Keratinocyte (primary cell): Measurements from ENCODE around the gene SMIM26.

Experiments used
- CTCF ChIP-seq, 3 experiments: IDR thresholded peaks in 1 of 3; conservative IDR thresholded peaks in 1 of 3; optimal IDR thresholded peaks in 1 of 3; 2 replicates in 2 of 3; 3 replicates in 1 of 3; pipeline versions ENCODE3 to v1.5.1; 2011; ENCODE audit warnings: low read length in 3 of 3, mild to moderate bottlenecking in 3 of 3, moderate library complexity in 2 of 3, control low read depth in 1 of 3, inconsistent platforms in 1 of 3; ENCODE audit not compliant: insufficient read depth in 2 of 3; ENCODE audit errors: extremely low read depth in 1 of 3
- EZH2 ChIP-seq: IDR thresholded peaks from one replicate; pipeline ENCODE4 v1.6.1; 2012; ENCODE audit warnings: inconsistent platforms, mild to moderate bottlenecking, low read length, moderate library complexity

- TF ChIP-seq CTCF (optimal IDR thresholded peaks at IDR 0.05 in 1 of 3, IDR thresholded peaks at IDR 0.05 in 1 of 3, conservative IDR thresholded peaks at IDR 0.05 in 1 of 3; ENCODE audit: extremely low read depth in 1 of 3, insufficient read depth in 2 of 3, low read length in 3 of 3), result no peak
- no peak for TF ChIP-seq EZH2
These were observed 11.3 kb downstream of the SMIM26 start for GRCh38 chr20:18578581-18578980.
